HG02678 (cell line): ENCODE measurements around the gene LHFPL2.

ENCODE experiments used
- ATAC-seq: cut with Tn5 transposase; IDR thresholded peaks from one replicate; pipeline ENCODE4 v1.9.1; 2021; ENCODE audit warnings: mild to moderate bottlenecking, moderate library complexity; ENCODE audit not compliant: unreplicated experiment

Gene LHFPL2

DNA sequence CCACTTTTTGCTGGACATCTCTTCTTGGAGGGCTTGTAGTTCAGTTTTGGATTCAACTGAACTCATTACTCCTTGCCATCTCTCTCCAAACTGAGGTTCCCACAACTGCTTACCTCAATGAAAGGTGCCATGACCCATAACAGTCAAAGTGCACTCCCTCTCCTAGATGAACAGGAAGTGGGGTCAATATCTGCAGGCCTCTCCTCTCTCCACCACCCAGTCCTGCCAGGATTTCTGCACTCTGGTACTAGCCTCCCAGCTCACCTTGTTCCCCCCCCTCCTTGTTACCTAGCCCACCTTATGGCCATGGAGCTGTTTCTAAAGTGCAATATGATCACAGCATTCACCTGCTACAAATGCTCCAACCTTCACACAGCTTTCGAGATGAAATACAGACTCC, 5.9 kb downstream of the LHFPL2 start:
- ATAC-seq = no peak

DNA sequence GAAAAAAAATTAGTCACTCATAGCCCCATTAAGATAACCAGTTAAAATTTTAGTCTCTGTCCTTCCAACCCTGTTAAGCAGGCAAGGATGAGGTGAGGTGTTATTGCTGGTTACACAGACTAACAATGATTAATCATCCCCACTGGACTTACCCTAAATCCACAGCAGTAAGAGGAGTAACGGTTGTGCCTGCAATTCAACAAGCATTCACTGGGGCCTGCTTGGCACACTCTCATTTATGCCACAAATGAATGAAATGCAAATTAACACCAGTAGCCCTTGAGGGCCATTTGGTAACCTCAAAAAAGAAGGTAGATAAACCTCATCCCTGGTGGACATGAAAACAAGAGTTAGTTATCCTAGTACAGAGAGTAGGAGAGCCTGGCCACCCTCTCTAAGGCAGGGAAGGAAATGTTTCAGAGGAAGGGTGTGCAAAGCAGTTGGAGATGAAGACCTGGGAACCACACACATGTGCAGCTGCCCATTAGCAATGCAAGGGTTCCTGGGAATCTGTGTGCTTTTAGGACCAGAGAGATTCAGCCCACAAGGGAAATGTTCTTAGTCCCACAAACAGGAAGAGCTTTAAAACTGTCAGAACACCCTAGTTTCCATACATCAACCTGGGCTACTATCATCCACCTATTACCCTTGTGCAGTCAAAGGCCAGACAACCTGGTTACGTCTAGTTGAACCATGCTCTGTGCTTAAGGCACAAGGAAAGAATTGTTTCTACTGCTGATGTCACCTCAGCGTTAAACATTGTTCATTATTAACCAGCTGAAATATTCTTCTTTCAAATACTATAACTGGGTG, 7.7 kb downstream of the LHFPL2 start:
- peak; percentile 81 for ATAC-seq

DNA sequence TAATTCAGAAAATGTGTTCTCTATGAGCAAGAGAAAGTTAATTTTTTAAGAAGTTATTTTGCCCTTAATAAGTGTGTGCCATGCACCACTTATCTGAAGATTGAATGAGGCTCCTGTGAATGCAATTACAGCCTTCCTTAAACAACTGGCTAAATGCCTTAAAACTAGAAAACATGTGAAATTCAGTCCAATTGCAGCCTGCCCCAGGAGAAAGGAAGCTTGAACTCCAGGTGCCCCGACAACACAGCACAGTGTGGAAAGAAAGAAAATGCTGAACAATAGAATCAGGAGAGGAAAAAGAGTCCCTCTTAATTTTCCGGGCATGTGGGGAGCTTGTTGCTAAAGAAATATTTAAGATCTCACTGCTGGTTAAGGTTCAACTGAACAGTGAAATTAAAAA, 8.8 kb downstream of the LHFPL2 start:
- no peak for ATAC-seq

DNA sequence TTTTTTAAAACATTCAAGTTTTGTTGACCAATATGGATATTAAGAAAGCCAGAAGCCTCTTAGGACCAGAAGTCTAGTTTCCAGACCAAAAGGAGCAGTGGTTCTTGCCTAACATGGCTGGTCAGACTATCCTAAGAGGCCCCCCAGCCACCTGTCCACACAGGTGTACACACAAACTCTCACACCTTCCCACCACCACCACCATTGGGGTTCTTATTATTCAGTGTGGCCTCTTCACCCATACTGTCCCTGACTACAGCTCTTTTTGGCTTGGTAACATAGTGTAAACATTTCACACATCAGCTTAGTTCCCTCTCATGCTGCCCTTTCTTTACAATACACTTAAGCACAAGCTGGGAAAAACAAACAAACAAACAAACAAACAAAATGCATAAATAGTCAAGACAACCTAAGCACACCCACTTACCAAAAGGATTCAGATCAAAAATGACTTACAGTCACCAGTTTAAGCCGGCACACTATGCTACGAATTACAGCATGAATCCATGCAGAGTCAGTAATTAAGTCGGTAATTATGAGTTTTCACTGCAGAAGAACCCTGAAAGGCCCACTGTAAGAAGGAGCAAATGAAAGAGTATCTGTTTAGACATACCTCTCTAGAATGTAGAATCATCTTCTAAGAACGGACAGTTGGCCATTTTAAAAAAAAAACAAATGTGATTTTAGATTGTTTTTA, 9.5 kb downstream of the LHFPL2 start:
- no peak for ATAC-seq

DNA sequence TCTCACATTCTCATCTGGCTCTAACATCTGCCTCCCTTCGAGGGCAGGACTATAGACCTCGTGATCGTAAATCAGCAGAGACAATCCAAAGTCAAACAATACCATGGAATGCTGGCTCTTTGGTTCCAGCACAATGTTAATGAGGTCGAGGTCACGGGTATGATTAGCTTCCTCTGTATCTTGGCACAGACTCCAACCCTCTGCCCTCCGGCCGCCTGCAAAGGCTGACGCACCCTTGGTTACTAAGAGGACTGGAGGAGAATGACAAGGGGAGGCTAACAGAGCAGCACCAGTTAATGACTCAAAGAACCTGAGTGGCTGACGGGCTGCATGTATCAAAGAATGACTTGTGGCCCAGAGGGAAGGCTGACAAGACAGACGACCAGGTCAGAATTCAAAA, 10.1 kb downstream of the LHFPL2 start:
- no peak for ATAC-seq

DNA sequence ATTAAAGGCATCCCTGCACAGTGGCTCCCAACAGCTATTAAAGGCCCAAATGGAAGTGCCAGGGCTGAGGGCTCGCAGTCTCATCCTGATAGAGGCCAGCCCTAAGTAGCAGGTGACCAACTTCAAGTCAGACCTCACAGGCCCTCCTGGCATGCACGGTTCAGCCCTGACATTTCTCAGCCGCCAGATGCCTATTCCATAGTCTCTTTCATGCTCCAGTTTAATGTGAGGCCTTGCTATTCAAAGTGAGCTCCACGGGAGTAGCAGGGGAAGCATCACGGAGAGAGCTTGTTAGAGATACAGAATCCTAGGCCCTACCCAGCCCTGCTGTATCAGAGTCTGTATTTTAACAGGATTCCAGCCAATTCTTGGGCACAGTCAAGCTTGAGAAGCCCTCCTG, 11.1 kb downstream of the LHFPL2 start:
- no peak for ATAC-seq

DNA sequence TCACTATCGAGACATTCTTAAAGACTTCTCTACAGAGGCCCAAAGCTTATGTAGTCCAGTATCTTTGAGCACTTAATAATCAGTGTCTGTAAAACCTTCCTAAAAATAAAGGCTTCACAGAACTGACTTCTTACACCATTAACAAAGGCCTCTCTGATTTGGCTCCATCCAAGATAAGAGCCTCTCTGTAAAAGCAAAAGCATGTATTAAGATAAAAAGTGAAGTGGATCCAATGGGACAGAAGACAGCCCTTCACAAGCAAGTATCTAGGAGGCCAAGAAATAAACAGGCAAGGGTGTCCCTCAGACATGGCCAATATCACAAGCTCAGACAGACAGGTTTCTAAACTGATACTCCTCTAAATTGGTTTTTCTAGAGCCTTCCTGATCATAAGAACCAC, 11.9 kb downstream of the LHFPL2 start:
- no peak for ATAC-seq

DNA sequence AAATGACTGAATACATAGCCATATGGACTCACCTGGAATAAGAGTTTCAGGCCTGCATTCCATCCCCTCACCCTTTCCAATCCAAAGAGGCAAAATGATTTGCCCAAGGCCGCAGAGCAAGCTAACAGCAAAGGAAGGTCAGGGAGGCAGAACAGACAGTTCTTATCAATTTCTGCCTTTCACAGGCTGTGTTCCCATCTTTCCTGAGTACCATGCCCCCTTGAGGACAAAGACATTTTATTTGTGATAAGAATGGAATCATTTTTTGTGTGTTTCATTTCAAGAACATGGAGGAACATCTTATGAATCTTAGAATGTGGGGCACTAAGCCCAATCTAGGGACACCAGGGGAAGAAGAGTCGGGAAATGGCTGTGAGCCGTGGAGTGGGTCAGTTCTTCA, 13.9 kb downstream of the LHFPL2 start:
- ATAC-seq = no peak

DNA sequence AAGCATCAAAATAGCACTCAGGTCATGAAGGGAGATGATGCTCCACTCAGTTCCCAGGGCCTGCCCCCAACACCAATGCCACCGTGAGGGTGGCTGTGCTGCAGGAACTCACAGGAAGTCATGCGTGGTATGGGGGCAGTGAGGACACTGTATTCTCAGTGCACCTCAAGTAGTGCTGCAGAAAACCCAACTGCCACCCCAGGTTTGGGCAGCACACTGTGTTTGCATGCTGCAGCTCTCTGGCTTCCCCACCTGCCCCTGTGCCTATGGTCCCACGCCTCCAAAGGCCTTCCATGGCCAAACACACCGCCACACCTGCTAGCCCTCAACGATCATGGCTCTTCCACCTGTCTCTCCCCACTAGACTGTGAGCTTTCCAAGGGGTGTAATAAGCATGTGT, 14.3 kb downstream of the LHFPL2 start:
- no peak for ATAC-seq

DNA sequence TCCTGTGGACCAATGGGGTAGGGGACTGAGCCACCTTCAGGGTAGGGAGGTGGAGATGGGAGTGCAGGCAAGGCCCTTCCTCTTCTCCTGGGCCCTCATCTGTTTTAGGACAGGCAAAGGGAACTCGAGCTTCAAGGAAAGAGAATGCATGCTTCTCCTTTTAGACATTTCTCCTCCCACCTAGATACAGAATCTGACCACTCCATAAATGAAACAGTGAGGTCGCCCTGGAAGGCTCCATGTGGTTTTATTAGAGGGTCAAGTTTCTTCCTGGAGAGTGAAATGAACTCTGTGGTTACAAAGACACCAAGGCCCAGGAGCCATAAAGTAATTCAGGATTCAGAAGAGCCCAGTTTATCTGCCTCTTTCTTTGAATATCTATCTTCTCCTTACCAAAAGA, 14.9 kb downstream of the LHFPL2 start:
- ATAC-seq = no peak

DNA sequence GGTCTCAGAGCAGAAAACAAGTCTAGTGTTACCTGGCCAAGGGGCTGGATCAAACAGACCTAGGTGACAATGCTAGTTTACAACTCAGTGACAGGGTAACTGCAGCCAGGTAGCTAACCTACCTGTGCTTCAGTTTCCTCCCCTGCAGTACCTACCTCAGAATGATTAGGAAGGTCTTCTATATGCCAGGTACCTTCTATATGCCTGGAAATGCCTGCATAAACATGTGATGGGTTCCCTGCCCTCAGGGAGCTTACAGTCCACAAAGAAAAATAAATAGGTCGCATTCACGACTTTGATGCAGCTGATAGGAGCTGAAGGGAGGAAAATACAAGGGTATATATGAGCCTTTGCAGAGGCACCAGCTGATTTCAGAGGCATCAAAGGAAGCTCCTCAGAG, 16.1 kb downstream of the LHFPL2 start:
- ATAC-seq = no peak

DNA sequence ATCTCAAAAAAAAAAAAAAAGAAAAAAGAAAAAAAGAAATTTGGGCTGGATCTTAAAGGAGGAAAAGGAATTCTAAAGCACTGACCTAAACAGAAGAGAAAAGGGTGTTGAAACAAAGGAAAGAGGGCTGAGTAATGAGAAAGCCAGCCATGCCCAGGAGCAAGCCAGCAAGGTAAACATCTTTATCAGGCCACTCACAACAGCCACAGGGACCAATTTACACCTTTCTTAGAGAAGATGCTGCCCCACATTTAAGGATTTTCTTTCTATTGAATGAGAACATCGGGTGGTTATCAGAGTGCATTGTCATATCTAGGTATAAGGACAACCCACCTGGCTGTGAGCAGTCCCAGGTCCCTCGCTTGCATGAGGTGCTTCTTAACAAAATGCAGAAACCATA, 16.6 kb downstream of the LHFPL2 start:
- ATAC-seq = no peak

DNA sequence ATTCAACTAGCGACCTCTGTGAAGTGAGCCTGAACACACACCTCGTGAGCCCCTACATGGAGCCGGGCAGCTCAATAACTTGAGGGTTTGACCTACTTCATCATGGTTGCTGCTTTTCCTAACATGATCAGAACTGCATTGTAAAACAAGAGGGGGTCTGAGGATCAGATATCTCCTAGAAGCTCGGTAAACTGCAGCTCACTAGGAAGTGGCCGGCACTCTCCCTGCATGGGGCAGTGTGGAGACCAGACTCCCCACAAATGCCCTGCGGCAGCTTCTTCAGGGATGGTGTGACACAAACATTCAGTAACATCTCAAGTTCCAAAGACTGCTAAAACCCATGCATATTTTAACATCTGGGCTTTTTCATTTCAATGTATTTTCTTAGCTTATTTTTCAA, 18.5 kb downstream of the LHFPL2 start:
- ATAC-seq = no peak

DNA sequence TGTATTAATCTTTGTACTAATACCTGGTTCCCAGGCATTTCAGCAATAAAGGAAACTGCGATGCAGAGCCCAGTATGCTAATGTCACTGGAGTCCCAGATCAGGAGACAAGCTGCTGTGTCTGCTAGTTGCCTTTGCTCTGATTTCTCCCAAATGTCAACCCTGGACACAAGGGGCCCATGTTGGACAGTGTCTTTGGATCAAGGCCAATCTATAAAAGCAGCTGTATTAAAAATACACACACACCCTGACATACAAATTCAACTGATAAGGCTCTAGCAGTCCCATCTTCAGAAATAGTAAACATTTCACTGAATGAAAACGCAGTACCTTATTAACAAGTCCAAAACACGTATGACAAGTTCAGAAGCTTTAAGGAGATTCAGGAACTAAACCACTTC, 18.9 kb downstream of the LHFPL2 start:
- no peak for ATAC-seq

DNA sequence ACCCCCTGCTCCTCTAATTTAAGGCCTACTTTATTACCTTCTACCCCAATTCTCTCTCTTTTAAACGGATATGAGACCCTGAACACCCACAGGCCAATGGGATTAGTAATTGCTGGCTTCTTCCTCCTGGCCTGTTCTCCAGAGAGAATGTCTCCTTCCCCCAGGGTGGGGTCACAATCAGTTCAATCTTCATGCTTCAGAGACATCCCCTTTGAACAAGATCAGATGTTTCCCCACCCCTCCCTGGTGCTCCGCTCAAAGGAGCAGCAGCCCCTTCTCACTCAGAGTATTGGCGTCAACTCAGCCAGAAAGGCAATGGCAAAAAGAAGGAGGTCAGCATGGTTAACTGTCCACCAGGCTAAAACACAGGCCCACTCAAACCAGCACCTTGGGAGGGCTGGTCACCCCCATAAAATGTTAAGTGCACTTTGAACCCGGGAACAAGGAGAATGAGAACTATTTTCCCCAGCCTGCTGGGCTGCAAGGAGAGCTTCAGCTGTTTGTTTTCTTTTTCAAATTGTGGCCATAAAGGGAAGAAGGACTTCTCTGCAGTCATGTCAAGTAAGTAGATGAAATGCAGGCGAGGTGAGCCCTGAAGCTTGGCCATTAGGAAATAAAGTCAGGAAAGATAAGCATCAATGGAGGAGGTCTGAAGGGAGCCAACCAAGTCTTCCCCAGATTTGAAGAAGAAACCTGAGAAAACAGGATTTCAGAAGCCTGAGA, 20.1 kb downstream of the LHFPL2 start:
- no peak for ATAC-seq

DNA sequence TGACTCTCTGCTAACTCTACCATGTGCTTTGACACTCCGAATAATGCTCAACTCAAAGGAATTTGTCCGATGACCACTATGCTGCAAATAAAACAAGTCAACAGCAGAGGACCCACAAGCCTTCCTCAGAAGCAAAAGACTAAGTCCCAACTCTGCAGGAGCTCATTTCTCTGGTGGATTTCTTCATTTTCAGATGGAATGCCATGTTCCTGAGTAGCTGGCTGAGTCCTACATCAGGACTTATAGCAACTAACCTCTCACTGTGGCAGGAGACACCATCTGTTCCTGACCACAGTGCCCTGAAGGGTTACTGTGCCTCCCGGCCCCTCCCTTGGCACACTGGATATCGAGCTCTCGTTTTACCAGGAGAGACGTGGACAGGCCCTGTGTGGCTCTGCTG, 20.8 kb downstream of the LHFPL2 start:
- ATAC-seq = no peak

DNA sequence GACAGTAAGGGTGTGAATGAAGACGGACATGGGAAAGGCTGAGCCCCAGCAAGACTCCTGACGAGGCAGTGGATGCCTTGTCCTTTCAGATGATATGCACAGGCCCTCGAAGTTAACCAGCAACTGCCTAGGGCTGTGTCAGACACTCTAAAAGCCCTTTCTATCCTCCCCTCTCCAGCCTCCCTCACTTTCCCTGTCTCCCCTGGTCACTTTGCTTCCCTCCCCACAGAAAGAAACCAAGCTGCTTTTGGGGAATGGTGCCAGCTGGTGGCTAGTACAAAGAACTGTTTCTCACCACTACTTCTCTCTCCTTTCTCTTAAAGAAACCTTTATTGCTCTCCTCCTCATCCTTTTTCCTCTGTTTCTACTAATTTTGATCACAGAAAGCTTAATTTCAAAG, 21.4 kb downstream of the LHFPL2 start:
- no peak for ATAC-seq

DNA sequence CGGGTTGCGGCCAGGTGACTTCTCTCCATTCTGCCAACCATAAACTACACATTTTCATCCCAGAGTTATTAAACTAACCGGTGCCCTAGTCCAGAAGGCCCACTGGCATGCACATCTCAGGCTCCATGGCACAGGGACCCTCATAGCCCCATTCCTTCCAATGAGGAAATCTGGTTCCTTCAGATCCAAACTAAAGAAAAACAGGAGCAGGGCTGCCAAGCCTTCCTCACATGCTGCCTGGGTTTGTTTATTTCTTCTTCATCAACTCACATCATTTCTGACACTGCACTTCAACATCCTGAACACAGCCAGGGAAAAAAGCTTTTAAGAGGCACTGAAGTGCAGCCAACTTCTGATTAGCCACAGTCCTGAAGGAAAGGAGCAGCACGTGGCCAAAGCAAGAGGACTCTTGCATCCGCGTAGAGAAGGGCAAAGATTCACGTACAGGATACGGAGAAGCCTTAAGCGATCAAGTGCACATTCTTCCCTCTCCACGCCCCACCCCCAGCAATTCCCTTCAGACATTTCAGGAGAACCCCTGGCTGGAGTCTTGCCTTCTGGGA, 22.5 kb downstream of the LHFPL2 start:
- ATAC-seq = no peak

DNA sequence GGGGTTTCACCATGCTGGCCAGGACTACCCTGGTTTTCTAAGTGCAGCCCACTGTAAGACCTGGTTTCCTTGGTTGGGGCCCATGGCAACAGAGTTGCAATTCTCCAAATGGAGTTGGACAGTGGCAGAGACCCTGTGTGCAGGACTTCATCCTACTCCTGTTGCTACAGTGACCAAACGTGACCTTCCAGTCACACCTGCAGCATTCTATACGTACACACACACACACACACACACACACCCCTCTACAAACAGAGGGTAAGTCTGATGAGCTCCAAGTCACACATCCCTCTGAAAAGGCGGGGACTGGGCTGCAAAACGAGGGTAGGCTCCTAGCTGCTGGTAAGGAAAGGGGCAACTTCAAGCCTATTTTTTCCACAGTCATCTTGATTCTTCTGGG, 23.6 kb downstream of the LHFPL2 start:
- no peak for ATAC-seq

DNA sequence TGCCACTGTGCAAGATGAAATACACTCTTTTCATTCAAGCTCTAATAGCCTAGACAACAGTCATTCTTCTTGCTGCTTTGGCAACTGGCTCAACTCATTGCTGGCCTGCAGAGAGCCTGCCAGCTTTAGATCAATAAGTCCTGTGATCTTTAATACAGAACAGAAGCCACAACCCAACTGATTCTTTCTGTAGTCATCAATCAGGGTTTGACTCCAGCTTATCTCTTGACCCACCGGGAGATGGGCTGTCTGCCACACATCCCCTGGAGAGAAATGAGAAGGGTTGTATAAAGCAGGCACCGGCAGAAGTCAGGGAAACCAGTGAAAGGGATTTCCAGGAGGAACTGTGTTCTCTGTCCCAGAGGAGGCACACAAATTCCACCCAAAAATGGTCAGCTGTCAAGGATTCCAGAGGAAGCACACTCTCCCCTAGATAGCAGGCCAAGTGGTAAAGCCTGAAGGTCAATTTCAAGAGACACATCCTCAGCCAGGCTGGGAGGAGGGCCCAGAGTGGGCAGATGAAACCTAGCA, 24.5 kb downstream of the LHFPL2 start:
- ATAC-seq = no peak

DNA sequence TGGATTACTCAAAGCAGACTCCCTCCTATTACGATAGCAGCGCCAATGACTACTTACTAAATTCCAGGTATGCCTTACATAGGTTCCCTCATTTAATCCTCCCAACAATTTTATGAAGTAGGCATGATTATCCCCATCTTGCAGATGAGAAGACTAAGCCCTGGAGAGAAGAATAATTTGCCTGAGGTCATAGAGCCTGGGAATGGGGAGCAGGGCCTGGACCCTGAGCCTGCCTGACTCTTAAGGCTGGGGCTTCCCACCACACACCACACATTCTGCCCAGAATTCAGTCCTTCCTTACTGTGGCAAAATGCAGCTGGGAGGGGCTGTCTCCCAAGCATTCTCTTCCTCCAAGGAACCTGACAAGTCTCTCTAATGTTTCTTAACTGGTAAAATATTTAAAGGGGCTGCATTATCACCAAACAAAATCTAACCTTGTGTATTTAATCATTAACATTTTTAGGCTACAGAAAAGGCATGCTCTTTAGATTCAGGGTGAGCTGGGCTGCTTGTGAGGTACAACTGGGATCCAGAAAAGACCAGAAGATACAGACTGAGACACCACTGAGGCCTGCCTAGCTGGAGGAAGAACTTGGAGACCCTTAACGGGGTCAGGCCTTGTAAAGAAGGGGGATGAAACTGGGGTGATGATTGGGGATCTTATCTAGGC, 26.1 kb downstream of the LHFPL2 start:
- no peak for ATAC-seq
